GM19397 (cell line): ENCODE results near the gene JPH3.

Experiments
- ATAC-seq: cut with Tn5 transposase; IDR thresholded peaks from one replicate; pipeline ENCODE4 v1.9.1; 2021; ENCODE audit warnings: mild to moderate bottlenecking, moderate library complexity; ENCODE audit not compliant: unreplicated experiment

JPH3 gene

DNA sequence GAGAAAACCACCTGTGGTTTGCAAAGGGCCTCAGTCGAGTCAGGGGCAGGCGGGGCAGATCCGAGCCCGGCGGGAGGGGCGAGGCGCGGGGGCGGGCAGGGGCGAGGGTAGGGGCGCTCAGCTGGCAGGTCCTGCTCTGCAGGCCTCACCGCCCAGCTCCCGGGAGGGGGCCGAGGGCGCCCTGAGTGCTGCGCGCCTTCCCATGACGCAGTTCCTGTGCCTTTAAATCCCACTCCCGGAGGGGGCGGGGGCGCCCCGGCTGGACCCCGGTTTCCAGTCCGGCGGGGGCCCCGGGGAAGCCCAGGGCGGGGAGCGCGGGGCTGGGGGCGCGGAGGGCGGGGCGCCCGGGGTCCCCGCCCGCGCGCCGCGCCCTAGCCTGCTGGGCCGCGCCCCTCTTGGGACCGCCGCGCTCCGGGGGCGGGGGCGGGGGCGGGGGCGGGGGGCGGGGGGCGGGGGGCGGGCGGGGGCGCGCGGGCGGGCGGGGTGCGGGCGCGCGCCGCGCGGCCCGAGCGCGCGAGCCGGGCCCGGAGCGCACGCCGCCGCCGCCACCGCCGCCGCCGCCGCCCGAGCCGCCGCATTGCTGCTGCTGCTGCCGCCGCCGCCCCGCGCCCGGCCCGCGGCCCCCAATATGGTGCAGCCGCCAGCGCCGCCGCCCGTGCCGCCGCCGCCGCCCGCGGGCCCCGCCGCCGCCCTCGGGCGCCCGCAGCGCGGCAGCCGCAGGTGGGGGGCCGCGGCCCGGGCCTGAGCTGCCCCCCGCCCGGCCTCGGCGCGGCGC, at the start of gene JPH3:
Gene JPH3 (plus strand): TSS at position 508 of the 775 bp plus-strand sequence. CDS start 639 bp downstream, outside the sequence.
- no peak for ATAC-seq

DNA sequence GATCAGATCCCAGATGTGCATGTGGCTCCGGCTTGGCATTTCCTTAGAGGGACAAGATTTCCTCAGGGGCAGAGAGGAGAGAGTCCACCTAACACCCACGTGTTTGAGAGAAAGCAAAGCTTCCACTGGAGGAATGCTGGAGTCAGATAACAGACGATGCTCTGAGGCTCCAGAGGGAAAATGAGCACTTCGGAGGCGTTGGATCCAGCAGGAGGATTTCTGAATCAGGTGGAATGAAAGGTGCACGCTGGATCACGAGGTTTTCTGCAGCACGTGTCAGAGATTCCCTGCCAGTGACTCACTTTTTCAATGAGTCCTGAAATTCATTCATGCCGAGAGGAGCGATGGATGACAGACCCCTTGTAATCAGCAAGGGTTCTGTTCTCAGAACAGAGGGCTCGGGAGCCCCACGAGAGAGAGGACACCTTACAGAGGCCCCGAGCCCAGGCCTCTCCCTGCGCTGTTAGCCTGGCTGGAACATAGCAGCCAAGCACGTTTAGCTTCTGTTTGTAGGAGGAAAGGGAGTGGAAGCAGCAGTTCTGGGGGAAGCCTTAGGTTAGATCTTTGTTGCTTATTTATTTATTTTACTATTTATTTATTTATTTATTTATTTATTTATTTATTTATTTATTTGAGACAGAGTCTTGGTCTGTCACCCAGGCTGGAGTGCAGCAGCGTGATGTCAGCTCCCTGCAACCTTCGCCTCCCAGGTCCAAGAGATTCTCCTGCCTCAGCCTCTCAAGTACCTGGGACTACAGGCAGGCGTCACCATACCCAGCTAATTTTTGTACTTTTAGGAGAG, 49.3 kb upstream of the JPH3 start:
- no peak for ATAC-seq

DNA sequence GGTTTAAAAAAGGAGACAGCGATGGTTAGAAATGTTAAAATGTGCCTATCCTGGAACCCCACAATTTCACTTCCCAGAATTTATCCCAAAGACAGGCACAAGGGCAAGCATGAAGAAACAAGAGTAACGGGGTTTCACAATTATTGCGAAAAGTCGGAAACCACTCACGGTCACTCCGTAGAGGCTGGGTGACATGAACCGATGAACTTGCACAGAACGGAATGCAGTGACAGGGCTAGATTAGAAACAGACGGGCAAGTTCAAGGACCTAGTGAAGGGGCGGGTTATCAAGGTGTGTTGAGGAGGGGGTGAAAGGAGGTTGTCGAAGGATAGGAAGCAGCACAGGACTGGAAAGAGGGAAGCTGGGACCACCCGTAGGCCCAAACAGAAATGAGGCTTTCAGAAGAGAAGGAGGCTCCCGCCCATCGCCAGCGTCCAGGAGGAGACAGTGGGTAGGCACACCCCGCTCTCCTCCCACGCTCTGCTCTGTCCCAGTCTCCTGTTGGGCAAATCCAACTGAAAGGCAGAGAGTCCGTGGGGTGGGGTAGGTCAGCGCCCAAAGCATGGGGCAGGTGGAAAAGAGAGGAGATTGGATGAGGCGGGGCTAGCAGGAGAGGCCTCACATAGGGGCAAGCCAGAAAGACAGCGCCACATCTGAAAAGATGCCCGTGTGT, 47.4 kb upstream of the JPH3 start:
- no peak for ATAC-seq

DNA sequence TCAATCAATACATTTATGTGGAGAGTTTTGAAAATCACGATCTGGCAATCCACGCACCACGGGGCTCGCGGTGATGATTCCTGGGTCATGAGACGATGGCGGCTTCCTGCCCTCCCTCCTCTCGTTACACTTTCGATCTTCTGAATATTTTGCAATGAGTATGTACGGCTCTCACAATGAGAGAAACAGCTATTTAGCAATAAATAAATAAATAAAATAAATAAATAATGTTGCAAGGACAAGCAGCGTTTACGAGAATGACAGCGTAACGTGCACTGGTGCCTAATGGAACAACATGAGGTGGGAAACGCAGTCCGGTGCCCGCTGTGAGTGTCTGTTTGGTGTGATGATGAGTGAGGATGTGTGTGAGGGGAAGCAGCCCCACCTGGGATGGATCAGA, 46.7 kb upstream of the JPH3 start:
- no peak for ATAC-seq

DNA sequence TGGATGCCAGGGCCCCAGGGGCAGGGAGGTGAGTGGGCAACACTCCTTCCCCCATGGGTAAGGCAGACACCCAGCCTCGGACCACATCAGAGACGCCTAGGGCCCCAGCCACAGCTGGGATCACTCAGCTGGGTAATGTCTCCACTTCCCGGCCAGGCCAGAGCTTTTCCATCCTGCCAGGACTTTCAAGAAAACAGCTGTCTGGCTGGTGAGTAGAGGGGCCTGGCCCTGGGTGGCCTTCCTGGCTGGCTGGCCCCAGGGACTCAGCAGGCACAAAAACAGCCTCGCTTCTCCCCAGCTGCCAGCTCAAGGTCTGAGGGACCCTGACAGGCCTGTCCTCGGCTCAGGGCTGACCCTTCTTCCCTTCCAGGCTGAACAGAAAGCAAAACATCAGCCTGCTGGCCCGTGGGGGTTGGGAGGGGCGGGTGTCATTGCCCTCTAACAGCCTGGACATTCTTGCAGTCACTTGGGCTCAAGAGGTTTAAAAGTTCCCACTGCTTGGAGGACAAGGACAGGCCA, 45.3 kb upstream of the JPH3 start:
- ATAC-seq: no peak

DNA sequence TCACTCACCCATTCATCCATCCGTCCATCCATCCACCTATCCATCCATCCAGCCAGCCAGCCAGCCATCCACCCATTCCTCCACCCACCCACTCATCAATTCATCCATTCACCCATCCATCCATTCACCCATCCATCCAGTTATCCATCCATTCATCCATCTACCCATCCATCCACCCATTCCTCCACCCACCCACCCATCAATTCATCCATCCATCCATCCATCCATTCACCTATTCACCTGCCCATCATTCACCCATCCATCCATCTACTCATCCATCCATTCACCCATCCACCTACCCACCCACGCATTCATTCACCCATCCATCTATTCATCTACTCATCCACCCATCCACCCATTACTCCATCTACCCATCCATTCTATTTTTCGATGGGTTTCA, 43.6 kb upstream of the JPH3 start:
- ATAC-seq: no peak

DNA sequence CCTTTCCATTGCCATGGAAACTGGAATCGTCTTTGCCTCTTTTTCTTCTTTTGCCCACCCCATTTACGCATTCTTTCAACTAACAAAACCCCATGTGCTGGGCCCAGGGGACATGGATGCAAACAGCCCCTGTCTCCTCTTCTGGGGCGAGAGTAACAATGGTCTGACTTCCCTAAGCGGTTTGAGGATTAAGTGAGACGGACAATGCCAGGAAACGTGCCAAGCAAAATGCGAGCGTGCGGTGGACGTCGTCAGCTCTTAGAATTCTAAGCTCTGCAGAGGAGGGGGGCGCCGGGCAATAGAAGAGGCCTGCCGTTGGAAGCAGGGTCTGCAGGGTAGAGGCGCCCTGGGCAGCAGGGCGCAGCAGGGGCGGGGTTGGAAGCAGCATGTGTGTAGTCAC, 42.4 kb upstream of the JPH3 start:
- ATAC-seq: no peak

DNA sequence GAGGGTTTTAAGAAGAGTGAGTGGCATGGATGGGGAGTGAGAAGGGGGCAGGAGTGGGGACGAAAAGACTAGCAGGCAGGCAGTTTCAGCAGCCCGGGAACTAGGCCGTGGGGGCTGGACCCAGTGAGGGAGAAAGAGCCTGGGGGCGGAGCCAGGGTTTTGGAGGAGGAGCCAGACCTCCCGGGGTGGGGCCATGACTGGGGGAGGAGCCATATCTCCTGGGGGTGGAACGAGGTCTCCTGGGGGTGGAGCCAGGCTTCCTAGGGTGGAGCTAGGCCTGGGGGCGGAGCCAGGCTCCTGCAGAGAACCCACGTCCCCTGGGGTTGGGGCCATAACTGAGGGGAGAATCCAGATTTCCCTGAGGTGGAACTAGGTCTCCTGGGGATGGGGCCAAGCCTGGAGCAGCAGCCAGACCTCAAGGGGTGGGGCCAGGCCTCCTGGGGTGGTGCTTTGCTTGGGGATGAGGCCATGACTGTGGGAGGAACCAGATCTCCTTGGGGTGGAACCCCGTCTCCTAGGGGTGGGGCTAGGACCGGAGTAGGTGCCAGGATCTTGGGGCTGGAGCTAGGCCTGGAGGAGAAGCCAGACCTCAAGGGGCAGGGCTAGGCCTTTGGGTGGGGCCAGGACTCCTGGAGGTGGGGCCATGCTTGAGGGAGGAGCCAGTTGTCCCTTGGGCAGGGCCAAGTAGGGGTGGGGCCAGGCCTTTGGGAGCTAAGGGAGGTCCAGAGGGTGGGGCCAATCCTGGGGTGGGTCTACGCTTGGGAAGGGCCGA, 41.7 kb upstream of the JPH3 start:
- ATAC-seq: no peak

DNA sequence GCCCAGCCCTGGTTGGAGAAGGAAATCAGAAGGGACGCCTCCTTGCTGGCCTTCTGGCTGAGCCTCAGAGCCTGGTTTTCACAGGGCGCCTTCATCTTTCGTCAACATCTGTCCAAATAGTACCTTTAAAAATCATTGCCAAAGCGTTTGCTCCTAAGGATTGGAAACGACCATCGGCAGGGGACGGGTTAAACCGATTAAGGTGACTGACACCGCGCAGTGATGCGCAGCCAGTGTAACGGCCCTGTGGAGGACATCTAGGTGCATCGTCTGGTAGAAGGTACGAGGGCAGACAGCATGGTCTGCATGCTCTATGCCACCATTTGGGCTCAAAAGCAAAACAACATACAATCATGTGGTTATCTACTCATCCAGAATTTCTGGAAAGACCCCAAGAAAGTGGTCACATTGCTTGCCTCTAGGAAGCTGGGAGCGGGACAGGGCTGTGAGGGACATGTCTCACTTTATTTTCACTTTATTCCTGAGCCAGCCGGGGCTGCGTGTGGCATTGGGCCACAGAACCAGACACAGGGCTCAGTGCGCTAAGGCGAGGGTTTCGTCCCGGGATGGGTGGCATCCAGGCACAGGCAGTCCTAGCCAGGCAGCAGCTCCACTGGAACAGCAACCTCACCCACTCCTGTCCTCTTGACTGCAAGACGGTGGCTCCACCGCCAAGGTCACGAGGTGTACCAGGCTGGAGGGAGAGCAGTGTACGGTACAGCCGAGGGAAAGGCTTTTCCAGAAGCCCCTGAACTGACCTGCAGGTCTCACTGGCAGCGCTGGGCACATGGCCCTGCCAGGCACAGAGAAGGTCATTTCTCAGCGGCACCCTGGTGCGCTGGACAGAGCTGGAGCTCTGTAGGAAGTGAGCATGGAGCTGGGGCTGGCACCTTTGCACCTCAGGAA, 40.9 kb upstream of the JPH3 start:
- no peak for ATAC-seq

DNA sequence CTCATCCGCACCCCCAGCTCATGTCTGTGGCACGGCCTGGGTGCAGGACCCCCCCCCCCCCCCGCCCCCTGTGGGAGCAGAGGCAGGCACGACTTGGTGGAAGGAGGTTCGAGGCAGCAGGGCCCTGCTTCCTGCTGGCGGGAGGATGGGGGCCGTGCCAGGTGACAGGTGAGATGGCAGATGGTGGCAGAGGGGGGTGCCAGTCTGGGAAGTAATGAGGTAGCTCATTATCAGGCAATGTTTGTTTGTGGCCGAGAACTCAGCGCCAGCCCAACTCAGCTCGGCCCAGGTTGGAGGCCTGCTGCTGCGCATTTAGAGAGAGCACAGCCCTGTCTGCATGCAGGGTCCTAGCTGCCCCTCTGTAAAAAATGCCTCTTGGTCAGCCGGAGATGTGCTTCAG, 40.1 kb upstream of the JPH3 start:
- no peak for ATAC-seq

DNA sequence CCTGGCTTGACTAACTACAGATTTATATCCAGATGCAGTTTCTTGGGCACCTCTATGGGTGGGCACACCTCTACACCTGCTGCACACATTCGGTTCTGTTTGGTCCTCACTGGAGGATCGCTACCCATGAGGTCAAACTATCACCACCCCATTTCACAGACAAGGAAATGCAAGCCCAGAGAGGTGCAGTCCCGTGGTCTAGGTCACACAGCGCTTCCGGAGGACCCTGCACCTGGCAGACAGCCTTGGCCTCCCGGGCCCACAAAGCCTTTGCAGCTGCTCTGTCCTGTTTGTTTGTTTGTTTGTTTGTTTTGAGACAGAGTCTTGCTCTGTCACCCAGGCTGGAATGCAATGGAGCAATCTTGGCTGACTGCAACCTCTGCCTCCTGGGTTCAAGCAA, 39.3 kb upstream of the JPH3 start:
- ATAC-seq: no peak

DNA sequence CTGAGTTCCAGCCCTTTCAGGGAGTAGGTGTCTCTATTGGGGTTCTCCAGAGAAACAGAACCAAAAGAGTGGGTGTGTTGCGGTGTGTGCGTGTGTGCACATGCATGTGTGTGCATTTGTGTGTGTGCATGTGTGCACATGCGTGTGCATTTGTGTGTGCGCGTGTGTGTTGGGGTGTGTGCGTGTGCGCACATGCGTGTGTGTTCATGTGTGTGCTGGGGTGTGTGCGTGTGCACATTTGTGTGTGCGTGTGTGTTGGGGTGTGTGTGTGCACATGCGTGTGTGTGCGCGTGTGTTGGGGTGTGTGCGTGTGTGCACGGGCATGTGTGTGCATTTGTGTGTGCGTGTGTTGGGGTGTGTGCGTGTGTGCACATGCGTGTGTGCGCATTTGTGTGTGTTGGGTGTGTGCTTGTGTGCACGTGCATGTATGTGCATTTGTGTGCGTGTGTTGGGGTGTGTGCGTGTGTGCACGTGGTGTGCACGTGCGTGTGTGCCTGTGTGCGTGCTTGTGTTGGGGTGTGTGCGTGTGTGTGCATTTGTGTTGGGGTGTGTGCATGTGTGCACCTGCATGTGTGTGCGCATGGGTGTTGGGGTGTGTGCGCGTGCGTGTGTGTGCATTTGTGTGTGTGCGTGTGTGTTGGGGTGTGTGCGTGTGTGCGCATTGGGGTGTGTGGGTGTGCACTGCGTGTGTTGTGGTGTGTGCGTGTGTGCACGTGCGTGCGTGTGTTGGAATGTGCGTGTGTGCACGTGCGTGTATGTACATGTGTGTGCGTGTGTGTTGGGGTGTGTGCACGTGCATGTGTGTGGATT, 38.4 kb upstream of the JPH3 start:
- no peak for ATAC-seq

DNA sequence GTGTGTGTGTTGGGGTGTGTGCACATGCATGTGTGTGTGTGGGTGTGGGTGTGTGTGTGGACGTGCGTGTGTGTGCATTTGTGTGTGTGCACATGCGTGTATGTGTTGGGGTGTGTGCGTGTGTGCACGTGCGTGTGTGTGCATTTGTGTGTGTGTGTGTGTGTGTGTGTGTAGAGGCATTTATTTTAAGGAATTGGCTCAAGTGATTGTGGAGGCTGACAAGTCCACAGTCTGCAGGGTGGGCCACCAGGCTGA, 37.9 kb upstream of the JPH3 start:
- no peak for ATAC-seq

DNA sequence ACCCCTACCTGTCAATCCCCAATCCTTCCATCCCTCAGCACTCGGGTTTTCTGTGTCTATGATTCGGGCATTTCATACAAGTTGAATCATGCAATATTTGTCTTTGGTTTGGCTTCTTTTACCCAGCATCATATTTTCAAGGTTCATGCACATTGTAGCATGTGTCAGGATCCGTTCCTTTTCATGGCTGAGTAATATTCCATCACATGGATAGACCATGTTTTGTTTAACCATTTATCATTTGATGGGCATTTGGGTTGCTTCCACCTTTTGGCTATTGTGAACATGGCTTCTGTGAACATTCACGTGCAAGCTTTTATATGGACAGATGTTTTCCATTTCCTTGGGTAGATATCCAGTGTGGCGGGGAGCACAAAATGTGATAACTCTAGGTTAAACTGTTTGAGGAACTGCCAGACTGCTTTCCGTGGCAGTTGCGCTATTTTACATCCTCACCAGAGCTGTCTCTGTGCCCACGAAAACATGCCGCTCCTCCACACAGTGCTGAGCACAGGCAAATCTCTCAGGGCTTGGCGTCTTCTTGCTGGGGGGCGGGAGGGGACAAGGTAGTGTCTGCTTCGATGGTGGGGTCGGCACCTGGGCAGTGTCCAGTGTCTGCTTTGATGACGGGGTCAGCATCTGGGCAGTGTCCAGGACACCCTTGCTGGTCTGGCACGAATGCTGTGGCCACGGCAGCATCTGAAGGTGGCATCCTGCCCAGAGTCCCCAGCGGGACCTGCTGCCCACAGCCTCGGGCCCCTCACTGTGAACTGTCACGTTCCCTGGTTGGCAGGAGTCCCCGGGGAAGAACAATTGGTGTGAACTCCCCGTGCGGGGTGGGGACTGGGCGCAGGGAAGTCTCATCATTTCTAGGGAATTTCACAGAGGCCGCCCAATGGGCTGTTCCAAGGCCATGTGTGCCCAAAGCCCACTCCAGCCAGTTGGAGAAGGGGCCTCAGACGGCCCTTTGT, 32.4 kb upstream of the JPH3 start:
- ATAC-seq: no peak

DNA sequence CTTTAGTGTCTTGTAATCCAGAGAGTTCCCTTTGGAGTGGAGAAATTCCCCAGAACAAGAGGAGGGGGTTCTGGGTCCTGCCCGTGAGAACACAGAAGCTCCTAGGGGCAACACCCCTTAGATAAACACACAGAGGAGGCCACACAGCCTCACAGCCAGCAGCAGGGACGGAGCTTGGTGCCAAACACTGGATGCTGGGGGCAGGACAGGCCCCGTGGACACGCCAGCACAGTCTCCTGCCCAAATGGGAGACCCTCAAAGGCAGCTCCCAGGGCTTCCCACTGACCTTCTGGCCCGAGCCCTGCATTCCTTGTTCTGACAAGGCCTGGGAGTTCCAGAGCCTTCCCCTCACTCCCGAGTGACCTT, 31.8 kb upstream of the JPH3 start:
- ATAC-seq: no peak

DNA sequence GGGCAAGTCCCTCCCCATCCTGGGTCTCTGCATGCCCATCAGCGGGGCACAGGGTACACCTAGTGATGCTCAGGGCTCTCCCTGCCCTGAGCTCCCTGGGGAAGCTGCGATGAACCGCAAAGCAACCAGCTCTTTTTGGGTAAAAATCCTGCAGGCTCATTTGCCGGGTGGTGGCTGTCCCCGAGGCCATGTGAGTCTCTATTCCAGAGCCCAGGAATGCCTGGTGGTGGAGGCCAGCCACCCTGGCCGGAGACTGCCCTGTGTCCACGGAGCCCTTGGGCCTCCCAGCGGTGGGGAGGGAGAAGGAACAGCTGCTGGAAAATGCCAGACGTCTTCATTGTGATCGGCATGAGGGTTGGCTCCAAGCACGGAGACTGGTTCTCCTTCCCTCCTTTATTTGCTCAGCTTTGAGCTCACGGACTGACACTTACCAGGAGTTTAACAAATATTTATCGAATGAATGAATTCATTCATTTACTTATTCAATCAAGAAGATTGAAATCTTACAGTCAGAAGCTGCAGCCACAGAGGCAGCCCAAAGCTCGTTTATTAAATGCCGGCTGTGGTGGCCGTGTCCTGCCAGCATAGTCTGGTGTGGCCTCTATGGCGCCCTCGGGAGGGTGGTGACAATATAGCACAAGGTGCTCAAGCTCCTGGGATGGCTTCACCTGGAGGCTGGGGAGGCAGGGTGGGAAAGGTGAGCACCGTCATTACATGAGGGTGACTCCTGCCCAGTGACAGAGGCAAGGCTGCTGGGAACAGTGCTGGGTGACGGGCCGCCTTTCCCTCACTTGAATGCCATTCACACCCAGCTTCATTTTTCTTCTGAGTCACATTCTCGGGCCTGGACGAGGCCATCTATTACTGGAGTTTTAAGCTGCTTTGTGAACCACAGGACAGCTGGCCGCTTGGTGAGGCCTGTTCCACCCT, 31.1 kb upstream of the JPH3 start:
- ATAC-seq: no peak

DNA sequence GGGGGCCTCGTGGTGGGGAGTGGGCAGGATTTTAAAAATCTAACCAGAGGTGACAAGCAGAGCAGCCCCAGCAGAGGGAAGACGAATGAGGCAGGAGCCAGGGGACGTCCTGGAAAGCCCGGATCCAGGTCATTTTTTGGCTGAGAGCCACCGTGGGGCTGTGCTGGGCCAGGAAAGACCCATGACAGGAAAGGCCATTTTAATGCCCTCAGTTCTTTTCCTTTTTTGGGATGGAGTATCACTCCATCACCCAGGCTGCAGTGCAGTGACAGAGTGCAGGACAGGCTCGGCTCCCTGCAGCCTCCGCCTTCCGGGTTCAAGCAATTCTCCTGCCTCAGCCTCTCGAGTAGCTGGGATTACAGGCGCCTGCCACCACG, 30.5 kb upstream of the JPH3 start:
- no peak for ATAC-seq
